Right lobe of liver (tissue), 4 donors: ENCODE results near the gene PRR15L.

Experiments
- CTCF ChIP-seq, 4 donors: fragments of 200-600 bp in 3 of 4; fragments of 450-650 bp in 1 of 4; IDR thresholded peaks; one replicate each; pipeline versions ENCODE4 v1.5.1 to v1.8.0; 2016 to 2022; ENCODE audit warnings: antibody characterized with exemption in 4 of 4, mild to moderate bottlenecking in 2 of 4
- POLR2A ChIP-seq: fragments of 450-650 bp; IDR thresholded peaks from one replicate; pipeline ENCODE4 v1.6.1; 2017; ENCODE audit warnings: antibody characterized with exemption, mild to moderate bottlenecking
- donor health status: DM: no; HTN: no; CAD: no.
- donor health status: DM: no; HTN: no; CAD: no.
- donor health status: DM: no; HTN: yes; CAD: no.

- no peak for TF ChIP-seq CTCF (IDR thresholded peaks at IDR 0.05)
- no peak for TF ChIP-seq POLR2A
Observed at GRCh38 chr17:47955497-47956461, 1.9 kb downstream of the PRR15L start.
